HG03060 (cell line): ENCODE results near the gene NETO1.

Experiments
- ATAC-seq: cut with Tn5 transposase; IDR thresholded peaks from one replicate; pipeline ENCODE4 v1.9.1; 2021; ENCODE audit warnings: low read depth, moderate number of reproducible peaks; ENCODE audit not compliant: unreplicated experiment

Gene NETO1, protein sequence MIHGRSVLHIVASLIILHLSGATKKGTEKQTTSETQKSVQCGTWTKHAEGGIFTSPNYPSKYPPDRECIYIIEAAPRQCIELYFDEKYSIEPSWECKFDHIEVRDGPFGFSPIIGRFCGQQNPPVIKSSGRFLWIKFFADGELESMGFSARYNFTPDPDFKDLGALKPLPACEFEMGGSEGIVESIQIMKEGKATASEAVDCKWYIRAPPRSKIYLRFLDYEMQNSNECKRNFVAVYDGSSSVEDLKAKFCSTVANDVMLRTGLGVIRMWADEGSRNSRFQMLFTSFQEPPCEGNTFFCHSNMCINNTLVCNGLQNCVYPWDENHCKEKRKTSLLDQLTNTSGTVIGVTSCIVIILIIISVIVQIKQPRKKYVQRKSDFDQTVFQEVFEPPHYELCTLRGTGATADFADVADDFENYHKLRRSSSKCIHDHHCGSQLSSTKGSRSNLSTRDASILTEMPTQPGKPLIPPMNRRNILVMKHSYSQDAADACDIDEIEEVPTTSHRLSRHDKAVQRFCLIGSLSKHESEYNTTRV

DNA sequence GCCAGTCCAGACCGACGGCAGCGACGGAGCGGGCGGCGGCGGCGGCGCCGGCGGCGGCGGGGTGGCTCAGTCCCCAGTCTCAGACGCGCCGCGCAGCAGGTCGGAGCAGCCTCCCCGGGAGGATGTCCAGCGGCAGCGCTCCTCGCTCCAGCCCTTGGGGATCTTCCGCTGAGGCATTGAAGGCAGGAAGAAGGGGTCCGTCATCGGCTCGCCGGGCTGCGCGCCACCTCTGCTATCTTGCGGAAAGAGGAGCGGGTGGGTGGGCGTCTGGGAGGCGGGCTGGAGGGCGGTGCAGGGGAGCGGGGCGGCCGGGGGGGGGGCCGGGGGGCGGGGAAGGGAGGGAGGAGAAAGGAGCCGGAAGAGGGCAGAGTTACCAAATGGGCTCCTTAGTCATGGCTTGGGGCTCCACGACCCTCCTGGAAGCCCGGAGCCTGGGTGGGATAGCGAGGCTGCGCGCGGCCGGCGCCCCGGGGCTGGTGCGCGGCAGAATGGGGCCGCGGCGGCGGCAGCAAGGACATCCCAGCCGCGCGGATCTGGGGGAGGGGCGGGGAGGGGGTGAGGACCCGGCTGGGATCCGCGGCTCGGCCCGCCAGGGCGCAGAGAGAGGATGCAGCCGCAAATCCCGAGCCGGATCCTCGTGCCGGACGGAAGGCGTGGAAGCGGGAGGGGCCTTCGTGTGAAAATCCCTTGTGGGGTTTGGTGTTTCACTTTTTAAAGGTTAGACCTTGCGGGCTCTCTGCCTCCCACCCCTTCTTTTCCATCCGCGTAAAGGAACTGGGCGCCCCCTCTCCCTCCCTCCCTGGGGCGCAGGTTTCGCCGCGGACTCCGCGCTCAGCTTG, at the start of gene NETO1:
TSS of gene NETO1 (minus strand) at position 242 of the 839 bp plus-strand sequence. CDS start 696 bp downstream, outside the sequence.
- ATAC-seq, result no peak

DNA sequence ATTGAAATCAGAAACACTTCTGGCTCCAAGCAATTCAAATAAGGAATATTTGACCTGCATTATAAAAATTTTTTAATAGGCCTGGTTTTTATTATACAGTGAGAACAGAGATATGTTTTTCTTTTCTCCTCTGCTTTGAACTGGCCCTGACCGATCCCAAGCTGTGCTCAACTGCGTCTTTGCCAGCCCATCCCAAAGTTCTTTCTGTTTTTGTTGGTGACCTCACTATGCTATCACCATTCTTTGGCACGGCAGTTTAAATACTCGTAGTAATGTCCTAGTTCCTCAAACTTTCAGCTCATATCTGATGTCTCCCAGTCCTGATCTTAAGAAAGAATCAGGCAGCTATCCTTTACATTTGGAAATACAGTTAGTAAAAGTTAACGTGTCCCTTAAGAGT, 42.3 kb upstream of the NETO1 start:
- no peak for ATAC-seq

DNA sequence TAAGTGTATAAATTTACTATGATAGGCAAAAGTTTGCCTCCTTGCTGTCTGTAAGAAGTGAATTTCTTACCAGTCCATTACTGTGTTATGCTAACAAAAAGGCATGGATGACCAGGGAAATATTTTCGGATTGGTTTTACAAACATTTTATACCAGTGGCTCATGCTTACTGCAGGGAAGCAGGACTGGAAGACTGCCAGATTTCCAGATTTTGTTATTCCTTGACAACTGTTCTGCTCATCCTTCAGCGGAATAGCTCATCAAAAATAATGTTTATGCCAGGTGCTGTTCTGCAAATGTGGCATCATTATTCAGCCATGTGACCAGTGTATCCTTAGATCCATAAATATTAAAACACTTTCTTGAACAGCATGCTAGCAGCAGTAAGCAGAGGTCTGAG, 40.4 kb upstream of the NETO1 start:
- no peak for ATAC-seq

DNA sequence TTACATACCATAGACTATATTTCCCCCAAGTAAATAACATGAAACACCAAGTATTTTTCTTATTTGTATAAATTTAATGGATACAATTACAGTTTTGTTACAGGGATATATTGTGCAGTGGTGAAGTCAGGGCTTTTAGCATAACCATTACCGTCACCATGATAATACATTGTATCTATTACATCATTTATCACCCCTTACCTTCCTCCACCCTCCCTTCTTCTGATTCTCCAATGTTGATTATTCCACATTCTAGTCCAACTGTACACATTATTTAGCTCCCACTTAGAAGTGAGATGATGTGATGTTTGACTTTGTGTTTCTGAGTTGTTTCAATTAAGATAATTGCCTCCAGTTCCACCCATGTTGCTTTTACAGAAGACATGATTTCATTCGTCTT, 35.2 kb upstream of the NETO1 start:
- ATAC-seq, result no peak

DNA sequence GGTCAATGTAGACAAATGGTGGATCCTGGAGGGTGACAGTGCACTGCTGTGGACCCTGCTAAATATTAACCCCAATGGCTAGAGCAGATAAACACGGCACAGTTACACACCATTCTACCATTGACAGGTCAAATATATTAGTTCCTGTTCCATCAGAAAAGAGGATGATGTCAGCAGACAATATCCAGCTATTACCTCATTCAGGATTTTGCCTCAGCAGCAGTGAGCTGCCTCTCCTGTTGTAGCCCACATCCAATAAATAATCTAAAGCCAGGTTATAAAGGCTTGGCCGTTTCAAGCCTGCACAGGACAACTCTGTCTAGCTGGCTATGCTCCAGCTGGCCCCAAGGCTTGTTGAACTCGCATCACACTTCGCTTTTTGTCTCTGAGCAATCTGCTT, 31.6 kb upstream of the NETO1 start:
- no peak for ATAC-seq

DNA sequence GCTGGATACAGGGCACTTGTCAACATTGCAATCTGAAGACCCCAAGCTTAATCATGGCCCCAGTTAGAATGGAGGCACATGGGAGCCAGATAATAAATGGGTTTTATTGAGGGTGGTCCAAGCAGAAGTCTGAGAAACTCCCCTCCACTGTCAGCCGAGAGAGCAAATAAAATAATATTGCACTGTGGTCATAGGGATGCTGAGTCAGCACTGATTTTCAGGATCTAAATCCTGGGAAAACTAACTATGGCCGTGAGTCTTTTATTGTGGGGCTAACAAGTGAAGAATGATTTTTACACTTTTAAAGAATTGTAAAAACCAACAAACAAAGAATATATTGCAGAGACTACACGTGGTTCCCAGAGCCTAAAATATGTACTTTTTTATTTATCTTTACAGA, 31.1 kb upstream of the NETO1 start:
- no peak for ATAC-seq

DNA sequence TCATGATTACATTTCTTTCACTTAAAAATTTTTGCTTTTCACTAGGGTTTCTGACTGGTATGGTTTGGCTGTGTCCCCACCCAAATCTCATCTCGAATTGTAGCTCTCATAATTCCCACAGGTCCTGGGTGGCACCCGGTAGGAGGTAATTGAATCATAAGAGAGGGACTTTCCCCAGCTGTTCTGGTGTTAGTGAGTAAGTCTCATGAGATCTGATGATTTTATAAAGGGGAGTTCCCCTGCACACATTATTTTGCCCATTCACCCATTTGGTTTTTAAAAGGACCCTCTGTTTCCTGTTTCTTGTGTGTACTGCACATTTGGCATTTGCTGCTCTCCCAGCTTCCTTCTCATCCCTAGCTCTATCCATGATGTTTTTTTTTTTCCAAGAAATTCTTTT, 27.8 kb upstream of the NETO1 start:
- no peak for ATAC-seq

DNA sequence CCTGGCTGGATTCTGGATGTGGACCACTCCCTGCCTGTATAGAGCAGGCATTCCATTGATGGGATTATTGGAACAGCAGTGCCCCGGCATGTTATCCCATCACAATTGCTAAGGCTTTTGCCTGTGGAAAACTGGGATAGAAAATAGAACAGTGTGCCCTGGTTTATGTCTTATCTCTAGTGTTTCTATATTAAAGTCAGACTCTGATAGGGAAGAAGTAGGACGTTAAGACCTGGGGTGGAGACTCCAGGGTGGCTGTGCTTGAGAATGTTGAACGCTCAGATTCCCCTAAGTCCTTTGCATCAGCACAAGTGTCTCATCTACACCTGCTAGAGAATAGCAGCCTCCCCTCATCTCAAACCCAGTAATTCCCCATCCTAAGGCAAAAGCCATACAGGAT, 10.8 kb upstream of the NETO1 start:
- ATAC-seq, result no peak

DNA sequence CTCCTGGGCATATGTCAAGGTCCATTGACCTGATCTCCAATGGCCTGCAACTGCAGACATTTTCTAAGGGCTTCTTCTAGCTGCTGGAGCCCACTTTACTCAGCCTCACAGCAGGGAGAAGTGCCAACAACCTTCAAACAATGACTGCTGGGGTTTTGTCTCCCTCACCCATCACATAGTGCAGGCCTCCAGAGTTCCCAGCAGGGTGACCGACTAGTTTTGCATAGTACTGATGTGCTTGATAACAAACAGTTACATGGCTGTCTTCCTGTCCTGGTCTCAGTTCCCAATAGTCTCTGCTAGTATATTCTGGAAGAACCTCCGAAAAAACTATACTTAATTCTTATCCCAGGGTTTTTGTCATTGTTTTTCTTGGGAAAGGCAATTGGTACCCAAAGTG, 10.4 kb upstream of the NETO1 start:
- no peak for ATAC-seq

DNA sequence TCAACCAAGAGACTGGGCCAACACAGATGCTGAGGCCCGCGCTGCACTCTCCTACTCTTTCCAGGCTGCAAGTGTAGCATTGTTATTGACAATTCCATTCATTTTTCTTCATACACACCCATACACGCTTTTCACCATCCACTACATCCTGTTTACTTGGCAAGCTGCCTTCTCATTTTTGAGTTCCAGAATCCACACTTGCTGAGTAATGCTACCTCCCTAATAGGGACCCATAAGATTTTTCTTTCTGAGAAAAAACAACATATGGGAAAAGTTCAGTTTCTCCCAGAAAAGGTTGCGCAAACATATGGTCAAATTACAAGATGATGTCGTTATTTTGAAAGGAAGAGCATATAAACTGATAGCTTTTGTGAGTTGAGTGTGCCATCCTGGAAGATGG, 3.3 kb upstream of the NETO1 start:
- no peak for ATAC-seq

DNA sequence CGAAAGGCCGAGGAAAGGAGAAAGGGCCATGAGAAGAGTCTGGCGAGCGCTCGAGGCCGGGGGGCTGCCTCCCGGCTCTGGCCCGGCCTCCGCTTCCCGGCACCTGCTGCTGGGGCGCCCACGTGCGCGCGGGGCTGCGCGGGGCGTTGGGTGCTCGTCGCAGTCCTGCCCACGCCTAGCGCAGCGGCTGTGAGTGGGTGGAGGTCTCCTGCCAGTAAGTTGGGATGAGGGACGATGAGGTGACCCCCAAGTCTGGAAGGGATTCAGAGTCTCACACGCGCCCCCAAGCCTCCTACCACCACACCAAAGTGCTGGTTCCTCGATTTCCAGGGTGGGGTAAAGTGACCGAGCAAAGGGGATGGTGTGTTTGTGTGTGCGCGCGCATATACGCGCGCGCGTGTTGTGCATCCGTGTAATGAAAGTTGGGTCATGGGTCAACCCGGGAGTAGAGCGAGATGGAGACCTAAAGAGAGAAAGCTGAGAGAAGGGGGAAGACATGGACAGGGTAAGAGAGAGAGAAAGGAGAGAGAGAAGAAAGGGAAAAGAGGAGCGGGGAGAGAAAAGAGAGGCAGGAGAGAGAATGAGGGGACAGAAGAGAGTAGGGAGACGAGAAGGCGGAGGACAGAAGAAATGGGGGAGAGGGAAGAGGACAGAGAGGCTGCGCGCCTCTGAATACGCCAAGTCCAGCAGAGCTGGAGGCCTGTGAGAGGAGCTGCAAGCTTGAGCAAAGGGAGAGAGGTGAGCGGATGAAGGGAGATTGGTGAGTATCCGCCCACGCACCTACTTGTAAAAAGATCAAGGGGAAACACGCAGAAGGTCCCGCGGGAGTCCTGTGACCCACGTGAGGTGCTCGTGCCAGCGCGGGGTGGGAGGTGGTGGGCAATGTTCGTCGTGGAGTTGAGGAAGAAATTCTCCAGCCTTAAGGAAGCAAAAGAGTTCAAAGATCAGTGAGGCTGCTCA, 1.7 kb upstream of the NETO1 start:
- ATAC-seq, result no peak

DNA sequence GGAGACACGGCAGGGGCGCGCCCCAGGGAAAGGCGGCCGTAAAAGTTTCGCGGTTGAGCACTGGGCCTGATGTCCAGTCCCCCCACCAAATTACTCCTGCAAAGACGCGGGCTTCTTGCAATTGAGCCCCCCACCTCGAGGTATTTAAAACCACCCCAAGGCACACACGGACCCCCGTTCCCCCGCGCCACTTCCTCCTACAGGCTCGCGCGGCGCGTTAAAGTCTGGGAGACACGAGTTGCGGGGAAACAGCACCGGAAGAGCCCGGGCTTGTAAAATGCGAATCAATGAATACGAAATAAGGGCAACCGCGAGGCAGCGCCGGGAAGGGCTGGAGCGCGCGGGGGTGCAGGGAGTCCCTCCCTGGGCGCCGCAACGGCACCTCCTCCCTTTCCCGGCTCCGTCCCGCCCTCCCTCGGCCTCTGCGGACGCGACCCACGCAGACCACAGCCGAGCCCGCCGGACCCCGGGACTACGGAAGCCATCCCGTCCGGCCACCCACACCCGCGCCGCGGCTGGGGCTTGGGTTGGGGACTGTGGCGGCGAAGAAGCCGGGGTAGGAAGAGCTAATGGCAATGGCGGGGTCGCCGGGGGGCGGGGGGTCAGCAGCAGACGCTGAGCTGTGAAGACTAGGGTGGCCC, 918 bp upstream of the NETO1 start:
- ATAC-seq, result no peak

DNA sequence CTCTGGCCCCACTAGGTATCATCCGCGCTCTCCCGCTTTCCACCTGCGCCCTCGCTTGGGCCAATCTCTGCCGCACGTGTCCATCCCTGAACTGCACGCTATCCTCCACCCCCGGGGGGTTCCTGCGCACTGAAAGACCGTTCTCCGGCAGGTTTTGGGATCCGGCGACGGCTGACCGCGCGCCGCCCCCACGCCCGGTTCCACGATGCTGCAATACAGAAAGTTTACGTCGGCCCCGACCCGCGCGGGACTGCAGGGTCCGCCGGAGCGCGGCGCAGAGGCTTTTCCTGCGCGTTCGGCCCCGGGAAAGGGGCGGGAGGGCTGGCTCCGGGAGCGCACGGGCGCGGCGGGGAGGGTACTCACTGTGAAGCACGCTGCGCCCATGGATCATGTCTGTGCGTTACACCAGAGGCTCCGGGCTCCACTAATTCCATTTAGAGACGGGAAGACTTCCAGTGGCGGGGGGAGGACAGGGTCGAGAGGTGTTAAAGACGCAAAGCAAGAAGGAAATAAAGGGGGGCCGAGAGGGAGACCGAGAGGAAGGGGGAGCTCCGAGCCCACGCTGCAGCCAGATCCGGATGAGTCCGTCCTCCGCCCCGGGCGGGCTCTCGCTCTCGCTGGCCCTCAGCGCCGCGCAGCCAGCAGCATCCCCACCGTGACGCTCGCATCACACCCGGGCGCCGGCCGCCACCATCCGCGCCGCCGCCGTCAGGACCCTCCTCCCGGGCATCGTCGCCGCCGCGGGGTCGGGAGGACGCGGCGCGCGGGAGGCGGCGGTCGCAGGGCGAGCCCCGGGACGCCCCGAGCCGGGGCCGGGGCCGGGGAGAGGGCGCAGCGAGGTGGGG, 664 bp downstream of the NETO1 start:
- ATAC-seq, result no peak

DNA sequence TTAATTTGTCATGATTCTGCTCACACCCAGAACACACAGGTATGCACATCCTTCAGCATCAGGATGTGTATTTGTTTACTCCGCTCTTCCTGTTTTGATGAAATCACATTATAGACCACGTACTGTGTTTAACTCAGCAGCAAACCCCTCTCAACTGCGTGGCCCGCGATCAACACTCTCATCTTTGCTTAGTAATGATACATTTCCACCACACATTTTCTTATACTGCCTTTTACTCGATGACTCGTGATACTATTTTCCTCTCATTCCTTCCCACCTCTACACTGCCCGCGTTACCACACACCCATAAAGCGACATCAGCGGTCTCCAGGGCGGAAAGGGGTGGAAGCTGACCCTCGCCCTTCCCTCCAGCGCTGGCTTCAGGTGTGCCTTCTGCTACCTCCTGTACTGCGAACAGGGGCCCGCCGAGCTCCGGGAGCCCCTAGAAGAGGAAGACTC, 1.3 kb downstream of the NETO1 start:
- ATAC-seq, result no peak

DNA sequence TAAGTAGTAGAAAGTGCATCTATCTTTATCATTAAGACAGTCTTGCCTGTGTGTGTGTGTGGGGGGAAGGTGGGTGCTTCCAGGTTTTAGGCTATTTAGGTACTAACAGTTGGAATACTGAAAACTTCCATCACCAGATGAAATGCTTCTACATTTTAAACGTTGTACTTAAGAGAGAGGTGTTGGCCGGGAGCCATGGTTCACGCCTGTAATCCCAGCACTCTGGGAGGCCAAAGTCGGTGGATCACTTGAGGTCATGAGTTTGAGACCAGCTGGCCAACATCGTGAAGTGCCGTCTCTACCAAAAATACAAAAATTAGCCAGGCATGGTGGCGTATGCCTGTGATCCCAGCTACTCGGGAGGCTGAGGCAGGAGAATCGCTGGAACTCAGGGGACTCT, 4.0 kb downstream of the NETO1 start:
- no peak for ATAC-seq

DNA sequence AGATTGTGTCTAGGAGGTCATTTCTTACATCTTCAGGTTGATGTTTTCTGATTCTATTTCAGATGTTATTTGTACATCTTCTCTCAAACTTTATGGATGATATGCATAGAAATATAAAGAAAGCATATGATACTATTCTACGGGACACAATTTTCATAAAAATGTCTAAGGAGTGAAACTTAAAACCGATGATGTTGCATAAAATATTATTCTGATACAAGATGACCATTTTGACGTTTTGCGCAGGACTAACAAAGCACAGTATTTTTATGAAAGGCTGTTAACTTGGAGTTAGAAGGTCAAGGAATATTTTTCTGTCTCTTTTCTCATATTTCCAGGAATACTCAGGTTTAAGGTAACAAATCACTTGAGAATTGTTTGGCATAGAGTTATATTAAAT, 8.7 kb downstream of the NETO1 start:
- no peak for ATAC-seq

DNA sequence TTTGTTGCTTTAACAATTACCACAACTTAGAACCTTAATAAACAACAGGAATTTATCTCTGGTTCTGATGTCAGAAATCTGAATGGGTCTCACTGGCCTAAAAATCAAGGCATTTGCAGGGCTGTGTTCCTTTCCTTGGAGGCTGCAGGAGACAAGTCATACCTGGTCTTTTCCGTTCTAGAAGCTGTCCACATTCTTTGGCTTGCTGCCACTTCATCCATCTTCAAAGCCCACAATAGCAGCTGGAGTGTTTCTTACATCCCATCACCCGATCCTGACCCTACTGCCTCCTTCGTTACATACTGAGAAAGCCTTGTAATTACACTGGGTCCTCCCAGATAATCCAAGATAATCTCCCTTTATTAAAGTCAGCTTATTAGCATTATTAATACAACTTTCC, 18.1 kb downstream of the NETO1 start:
- ATAC-seq, result no peak

DNA sequence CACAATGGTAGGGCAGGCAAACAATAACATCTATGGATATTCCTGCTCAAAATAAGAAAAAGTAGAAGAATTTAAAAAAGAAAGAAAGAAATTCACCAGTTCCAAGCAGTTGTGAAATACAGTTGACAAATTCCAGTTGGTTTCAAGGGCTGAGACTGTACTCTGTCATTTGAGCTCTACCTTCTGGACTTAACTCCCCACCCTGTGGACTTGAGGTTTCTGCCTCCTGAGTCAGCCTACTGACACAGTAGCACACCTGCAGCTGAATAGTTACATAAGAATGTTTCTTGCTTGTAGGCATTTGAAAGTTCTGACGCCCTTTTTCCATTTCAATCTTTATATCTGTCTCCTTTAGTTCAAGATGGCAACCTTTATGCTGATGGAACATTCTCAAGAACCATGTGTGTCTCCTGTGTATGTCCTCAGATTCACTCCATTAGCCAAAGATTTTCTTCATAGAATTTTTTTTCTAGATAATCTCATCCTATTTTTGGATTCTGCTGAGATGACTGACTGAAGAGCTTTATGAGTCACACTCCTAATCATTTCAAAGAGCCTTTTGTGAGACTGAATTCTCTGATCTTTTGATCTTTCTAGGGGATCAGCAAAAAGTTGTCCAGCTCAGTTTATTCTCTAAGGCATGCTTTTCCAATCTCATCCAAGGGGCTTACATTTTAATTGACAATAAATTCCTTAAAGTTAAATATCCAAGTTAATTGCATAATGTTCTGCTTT, 19.1 kb downstream of the NETO1 start:
- ATAC-seq, result no peak
